Lung (tissue), 12 donors: ENCODE results near the gene HEPACAM. TPM values are rescaled to one million over a fixed set of nuclear protein-coding genes. Genes with fewer than 3 reads are reported as not detected.

Experiments
- ATAC-seq: fragments of 200-7000 bp; cut with Tn5 transposase; one replicate; pipeline ENCODE4 v1.9.1; 2020; ENCODE audit warnings: moderate number of reproducible peaks; ENCODE audit not compliant: insufficient read depth, low FRiP score
- DNase-seq, 3 donors: peaks; one replicate each; pipeline ENCODE4 v3.0.0-alpha.2; 2013 to 2017
- H3K27ac ChIP-seq, 2 donors: one replicate each; pipeline ENCODE4 v1.5.1; 2013; ENCODE audit warnings: mild to moderate bottlenecking in 2 of 2, moderate library complexity in 2 of 2, control low read depth in 1 of 2, inconsistent platforms in 1 of 2, low read depth in 1 of 2, low read length in 1 of 2
- H3K27me3 ChIP-seq, 3 donors: one replicate each; pipeline ENCODE4 v1.5.1; 2013; ENCODE audit warnings: low read length in 2 of 3; ENCODE audit not compliant: control insufficient read depth in 3 of 3, insufficient read depth in 3 of 3
- H3K36me3 ChIP-seq, 4 donors: one replicate each; pipeline ENCODE4 v1.5.1; 2013; ENCODE audit warnings: low read length in 4 of 4, mild to moderate bottlenecking in 1 of 4, moderate library complexity in 1 of 4; ENCODE audit not compliant: control insufficient read depth in 4 of 4, insufficient read depth in 4 of 4
- H3K4me1 ChIP-seq, 5 donors: one replicate each; pipeline ENCODE4 v1.5.1; 2013; ENCODE audit warnings: low read length in 5 of 5, mild to moderate bottlenecking in 2 of 5, moderate library complexity in 1 of 5; ENCODE audit not compliant: control insufficient read depth in 5 of 5, insufficient read depth in 5 of 5
- H3K4me3 ChIP-seq: one replicate; pipeline ENCODE4 v1.5.1; 2013; ENCODE audit warnings: mild to moderate bottlenecking, control low read depth, moderate library complexity
- H3K9ac ChIP-seq, 2 donors: one replicate each; pipeline ENCODE4 v1.5.1; 2013; ENCODE audit warnings: low read length in 2 of 2, control low read depth in 1 of 2; ENCODE audit not compliant: insufficient read depth in 1 of 2
- H3K9me3 ChIP-seq, 4 donors: one replicate each; pipeline ENCODE4 v1.5.1; 2013; ENCODE audit warnings: low read length in 3 of 4, mild to moderate bottlenecking in 1 of 4, moderate library complexity in 1 of 4; ENCODE audit not compliant: control insufficient read depth in 4 of 4, insufficient read depth in 3 of 4
- WGBS, 2 donors: extraction: QIAGEN DNeasy Blood & Tissue Kit; methylation state at CpG; one replicate each; pipeline ENCODE4 v1.1.7; 2013; 5-methylcytosine and 5-hydroxymethylcytosine counted together
- polyA plus RNA-seq, 2 donors: library from polyadenylated mRNA; stranded (reverse); fragments of 200-250 nt; gene quantifications; one replicate each; pipeline ENCODE4 v1.2.1, GENCODE V29; 2013
- total RNA-seq, 2 donors: library from RNA; depleted of rRNA in 1 of 2; stranded (reverse); fragments of >200 nt in 1 of 2; gene quantifications; one replicate each; pipeline ENCODE4 v1.2.1, GENCODE V29; 2014 to 2021
- TF ChIP-seq, protein P1 (sequence below): IDR thresholded peaks from 2 replicates; pipeline ENCODE4 v1.5.1; 2012; ENCODE audit warnings: mild to moderate bottlenecking; ENCODE audit errors: control extremely low read depth, extremely low read depth
- donor health status: control.
- donor health status: control.
- donor health status: Bipolar disorder and iron deficiency.
- donor health status: healthy.
- donor health status: DM: yes; HTN: yes; CAD: no.

Gene HEPACAM
- total and polyA plus RNA-seq, 4 donors = 0.02 TPM; not detected in 3

DNA sequence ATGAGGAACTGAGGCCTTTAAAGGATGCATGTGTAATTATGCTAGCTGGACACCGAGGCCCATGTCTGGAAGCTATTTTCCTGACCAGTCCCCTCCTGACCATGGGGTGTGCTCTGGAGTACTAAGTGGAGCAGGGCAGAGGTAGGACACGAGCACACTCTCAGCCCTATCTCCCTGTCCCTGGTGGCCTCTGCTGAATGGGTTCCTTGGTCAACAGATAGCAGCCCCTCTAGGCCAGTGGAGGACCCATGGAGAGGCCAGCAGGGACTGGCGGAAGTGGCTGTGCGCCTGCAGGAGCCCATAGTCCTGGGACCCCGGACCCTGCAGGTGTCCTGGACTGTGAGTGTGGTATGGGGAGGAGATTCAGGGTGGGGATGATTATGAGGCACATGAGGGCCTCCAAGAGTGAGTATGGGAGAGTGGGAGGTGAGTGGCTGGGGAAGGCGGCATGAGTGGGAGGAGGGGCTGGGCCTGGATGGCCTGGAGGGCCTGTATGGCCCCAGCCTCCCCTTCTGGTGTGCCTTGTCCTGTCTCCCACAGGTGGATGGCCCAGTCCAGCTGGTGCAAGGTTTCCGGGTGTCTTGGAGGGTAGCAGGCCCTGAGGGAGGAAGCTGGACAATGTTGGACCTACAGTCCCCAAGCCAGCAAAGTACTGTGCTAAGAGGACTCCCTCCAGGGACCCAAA, 61.1 kb downstream of the HEPACAM start:
- WGBS, 2 donors = 94 to 98% methylated on average over 7 of the region's 7 CpGs
- TF ChIP-seq, protein P1, sequence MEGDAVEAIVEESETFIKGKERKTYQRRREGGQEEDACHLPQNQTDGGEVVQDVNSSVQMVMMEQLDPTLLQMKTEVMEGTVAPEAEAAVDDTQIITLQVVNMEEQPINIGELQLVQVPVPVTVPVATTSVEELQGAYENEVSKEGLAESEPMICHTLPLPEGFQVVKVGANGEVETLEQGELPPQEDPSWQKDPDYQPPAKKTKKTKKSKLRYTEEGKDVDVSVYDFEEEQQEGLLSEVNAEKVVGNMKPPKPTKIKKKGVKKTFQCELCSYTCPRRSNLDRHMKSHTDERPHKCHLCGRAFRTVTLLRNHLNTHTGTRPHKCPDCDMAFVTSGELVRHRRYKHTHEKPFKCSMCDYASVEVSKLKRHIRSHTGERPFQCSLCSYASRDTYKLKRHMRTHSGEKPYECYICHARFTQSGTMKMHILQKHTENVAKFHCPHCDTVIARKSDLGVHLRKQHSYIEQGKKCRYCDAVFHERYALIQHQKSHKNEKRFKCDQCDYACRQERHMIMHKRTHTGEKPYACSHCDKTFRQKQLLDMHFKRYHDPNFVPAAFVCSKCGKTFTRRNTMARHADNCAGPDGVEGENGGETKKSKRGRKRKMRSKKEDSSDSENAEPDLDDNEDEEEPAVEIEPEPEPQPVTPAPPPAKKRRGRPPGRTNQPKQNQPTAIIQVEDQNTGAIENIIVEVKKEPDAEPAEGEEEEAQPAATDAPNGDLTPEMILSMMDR = no peak
- Histone ChIP-seq H3K36me3 (no peaks in the 10 kb centered on the region), H3K4me3 (no peak overlapping the region), H3K9ac (no peak overlapping the region), H3K27me3 (peaks cover 0 to 45% (median 29%) of the 10 kb centered on the region in 3 donors), H3K27ac (no peak overlapping the region), H3K4me1 (peaks cover 0 to 19% (median 3%) of the 10 kb centered on the region in 5 donors), H3K9me3 (no peaks in the 10 kb centered on the region)
- DNase-seq (no peak), ATAC-seq (no peak)

DNA sequence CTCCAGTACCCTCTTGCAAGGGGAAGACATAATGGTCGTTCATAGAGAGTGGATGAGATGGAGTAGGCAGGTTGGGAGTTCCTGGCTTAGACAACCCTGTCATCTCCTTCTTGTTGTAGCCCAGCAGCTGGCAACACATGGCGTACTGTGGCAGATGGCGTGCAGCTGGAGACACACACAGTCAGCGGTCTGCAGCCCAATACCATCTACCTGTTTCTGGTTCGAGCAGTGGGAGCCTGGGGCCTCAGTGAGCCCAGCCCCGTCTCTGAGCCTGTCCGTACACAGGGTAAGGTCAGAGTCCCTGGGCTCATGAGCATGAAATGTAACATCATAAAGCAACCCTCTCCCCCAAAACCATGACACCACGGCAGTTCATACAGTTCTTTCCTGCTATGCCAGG, 61.9 kb downstream of the HEPACAM start:
- Histone ChIP-seq H3K4me3 (no peak overlapping the region), H3K36me3 (no peaks in the 10 kb centered on the region), H3K9me3 (peaks cover 0 to 2% (median 0%) of the 10 kb centered on the region in 4 donors), H3K27ac (no peak overlapping the region), H3K4me1 (peaks cover 0 to 19% (median 5%) of the 10 kb centered on the region in 5 donors), H3K27me3 (peaks cover 0 to 52% (median 36%) of the 10 kb centered on the region in 3 donors), H3K9ac (no peak overlapping the region)
- WGBS, 2 donors = 89% methylated on average over 8 of the region's 8 CpGs
- TF ChIP-seq, protein P1 = no peak
- DNase-seq (no peak), ATAC-seq (no peak)

DNA sequence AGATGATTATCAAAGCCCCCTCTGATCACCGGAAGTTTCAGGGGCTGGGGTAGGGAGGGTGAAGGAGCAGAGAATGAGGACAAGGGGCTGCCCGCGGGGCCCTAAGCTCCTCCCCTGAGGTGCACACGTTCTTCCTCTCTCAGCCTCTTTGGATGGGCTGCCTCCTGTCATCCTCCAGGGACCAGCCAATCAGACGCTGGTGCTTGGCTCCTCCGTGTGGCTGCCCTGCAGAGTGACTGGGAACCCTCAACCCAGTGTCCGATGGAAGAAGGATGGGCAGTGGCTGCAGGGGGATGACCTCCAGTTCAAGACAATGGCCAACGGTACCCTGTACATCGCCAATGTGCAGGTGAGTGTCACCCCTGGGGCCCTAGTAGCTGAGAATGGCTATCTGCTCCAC, 63.1 kb downstream of the HEPACAM start:
- TF ChIP-seq, protein P1 = no peak

More for the DNA sequence above, 63.1 kb downstream of the HEPACAM start:
- no peak overlapping the region for H3K9ac ChIP-seq
- H3K9me3 ChIP-seq = peaks cover 0 to 4% (median 0%) of the 10 kb centered on the region in 4 donors
- H3K4me3 ChIP-seq = no peak overlapping the region
- WGBS, 2 donors = 27% methylated on average over 9 of the region's 9 CpGs
- DNase-seq (no peak), ATAC-seq (no peak)
- H3K27me3 ChIP-seq = peaks cover 0 to 64% (median 48%) of the 10 kb centered on the region in 3 donors
- H3K4me1 ChIP-seq = peaks cover 0 to 22% (median 8%) of the 10 kb centered on the region in 5 donors
- no peak overlapping the region for H3K27ac ChIP-seq
- no peaks in the 10 kb centered on the region for H3K36me3 ChIP-seq
